Keratinocyte (primary cell): ENCODE data around the gene RPL41. TPM values are rescaled to one million over a fixed set of nuclear protein-coding genes. Genes with fewer than 3 reads are reported as not detected.

ENCODE experiments used
- DNase-seq: peaks from one replicate; pipeline ENCODE4 v3.0.0-alpha.2; 2011; ENCODE audit warnings: low read depth, missing footprints, low spot score
- FAIRE-seq: peaks from 2 replicates; lab custom pipeline; 2011; peaks lifted over from hg19 to GRCh38; lab: Jason Lieb, UNC
- H2AFZ ChIP-seq: 2 replicates; pipeline ENCODE4 v1.6.0; 2012; ENCODE audit warnings: low read length, control low read depth, inconsistent platforms; ENCODE audit not compliant: control insufficient read depth
- H3K27ac ChIP-seq: 2 replicates; pipeline ENCODE4 v1.5.1; 2011; ENCODE audit warnings: low read length; ENCODE audit not compliant: control insufficient read depth, insufficient read depth
- H3K27me3 ChIP-seq: 3 replicates; pipeline ENCODE4 v1.6.0; 2011; ENCODE audit warnings: low read length; ENCODE audit not compliant: control insufficient read depth, insufficient read depth; ENCODE audit errors: extremely low read depth
- H3K36me3 ChIP-seq, 2 experiments: 2 replicates in 1 of 2; 3 replicates in 1 of 2; pipeline ENCODE4 v1.5.1; 2011; ENCODE audit warnings: low read length in 2 of 2, mild to moderate bottlenecking in 1 of 2; ENCODE audit not compliant: control insufficient read depth in 2 of 2, insufficient read depth in 2 of 2; ENCODE audit errors: extremely low read depth in 1 of 2
- H3K4me1 ChIP-seq: 3 replicates; pipeline ENCODE4 v1.5.1; 2011; ENCODE audit warnings: low read length; ENCODE audit not compliant: control insufficient read depth, insufficient read depth; ENCODE audit errors: extremely low read depth
- H3K4me2 ChIP-seq: 3 replicates; pipeline ENCODE4 v1.6.0; 2011; ENCODE audit warnings: low read depth, low read length; ENCODE audit not compliant: control insufficient read depth, insufficient read depth; ENCODE audit errors: extremely low read depth
- H3K4me3 ChIP-seq, 3 experiments: fragments of 200-600 bp in 1 of 3; sonication (generic) in 1 of 3; 2 replicates in 2 of 3; 3 replicates in 1 of 3; pipeline ENCODE4 v1.5.1; 2011 to 2016; ENCODE audit warnings: low read length in 3 of 3, mild to moderate bottlenecking in 3 of 3, control low read depth in 2 of 3, inconsistent platforms in 1 of 3, low read depth in 1 of 3, mixed read lengths in 1 of 3, mixed run types in 1 of 3, moderate library complexity in 1 of 3; ENCODE audit not compliant: control insufficient read depth in 2 of 3, insufficient read depth in 2 of 3; ENCODE audit errors: extremely low read depth in 1 of 3
- H3K79me2 ChIP-seq: 2 replicates; pipeline ENCODE4 v1.6.0; 2012; ENCODE audit warnings: low read length; ENCODE audit not compliant: control insufficient read depth, insufficient read depth
- H3K9ac ChIP-seq: 3 replicates; pipeline ENCODE4 v1.6.0; 2011; ENCODE audit warnings: low read length; ENCODE audit not compliant: control insufficient read depth, insufficient read depth; ENCODE audit errors: extremely low read depth
- H3K9me1 ChIP-seq: 3 replicates; pipeline ENCODE4 v1.6.0; 2011; ENCODE audit warnings: low read length; ENCODE audit not compliant: control insufficient read depth, insufficient read depth; ENCODE audit errors: extremely low read depth
- H3K9me3 ChIP-seq: 2 replicates; pipeline ENCODE4 v1.5.1; 2012; ENCODE audit warnings: low read depth, low read length; ENCODE audit not compliant: control insufficient read depth
- H4K20me1 ChIP-seq: 3 replicates; pipeline ENCODE4 v1.6.0; 2011; ENCODE audit warnings: low read length; ENCODE audit not compliant: control insufficient read depth, insufficient read depth; ENCODE audit errors: extremely low read depth
- CTCF ChIP-seq, 3 experiments: IDR thresholded peaks in 1 of 3; conservative IDR thresholded peaks in 1 of 3; optimal IDR thresholded peaks in 1 of 3; 2 replicates in 2 of 3; 3 replicates in 1 of 3; pipeline versions ENCODE3 to v1.5.1; 2011; ENCODE audit warnings: low read length in 3 of 3, mild to moderate bottlenecking in 3 of 3, moderate library complexity in 2 of 3, control low read depth in 1 of 3, inconsistent platforms in 1 of 3; ENCODE audit not compliant: insufficient read depth in 2 of 3; ENCODE audit errors: extremely low read depth in 1 of 3
- EZH2 ChIP-seq: IDR thresholded peaks from one replicate; pipeline ENCODE4 v1.6.1; 2012; ENCODE audit warnings: inconsistent platforms, mild to moderate bottlenecking, low read length, moderate library complexity
- dilution Hi-C: fragments of 300-500 bp; cut with MboI; formaldehyde crosslinking; loops from one replicate; pipeline ENCODE4 v1.7.0; 2020; ENCODE audit warnings: low sequenced_read_pairs; ENCODE audit not compliant: extremely low pct_ligation_motif_present
- polyA plus RNA-seq, 5 experiments: library from polyadenylated mRNA; depleted of rRNA in 3 of 5; stranded (reverse) in 3 of 5; stranded (forward) in 1 of 5; unstranded in 1 of 5; fragments of >200 nt; gene quantifications; 1 replicate in 1 of 5; 2 replicates in 3 of 5; 3 replicates in 1 of 5; pipeline versions ENCODE4 v1.2.1 to v1.2.3, GENCODE V29; 2011 to 2012; ENCODE audit warnings: missing spikeins in 2 of 5, low read depth in 1 of 5, low replicate concordance in 1 of 5

Gene RPL41
- polyA plus RNA-seq, 1 donor (not counting 4 experiments of a cell fraction or from before 2014, with no cell fraction given) = 10,481 TPM

GRCh38 chr12:56152756-56153677 lies 36.6 kb downstream of the RPL41 start:
- Histone ChIP-seq H3K9me1 (no peaks in the 10 kb centered on the region), H3K9ac (peak overlapping the region; percentile 87), H3K27me3 (no peaks in the 10 kb centered on the region), H3K4me2 (peak overlapping the region; percentile 99), H3K79me2 (no peaks in the 10 kb centered on the region), H4K20me1 (no peaks in the 10 kb centered on the region), H3K27ac (peak overlapping the region; percentile 89), H3K4me1 (peaks cover 19% of the 10 kb centered on the region), H2AFZ (peak overlapping the region; percentile 84), H3K36me3 (peaks cover 0 to 6% of the 10 kb centered on the region in 2 experiments), H3K9me3 (no peaks in the 10 kb centered on the region), H3K4me3 (peak overlapping the region; percentile 54 to 84 (median 74))
- no peak for TF ChIP-seq CTCF (optimal IDR thresholded peaks at IDR 0.05 in 1 of 3, IDR thresholded peaks at IDR 0.05 in 1 of 3, conservative IDR thresholded peaks at IDR 0.05 in 1 of 3; ENCODE audit: extremely low read depth in 1 of 3, insufficient read depth in 2 of 3, low read length in 3 of 3)
- TF ChIP-seq EZH2 = no peak
- dilution Hi-C loops = no loop called here
- FAIRE-seq (no peak), DNase-seq (no peak)

- no peaks in the 10 kb centered on the region for H3K9me3 ChIP-seq
- dilution Hi-C loops = no loop called here
- peaks cover 5% of the 10 kb centered on the region for H3K79me2 ChIP-seq
- no peak for TF ChIP-seq EZH2
- no peak for TF ChIP-seq CTCF (optimal IDR thresholded peaks at IDR 0.05 in 1 of 3, IDR thresholded peaks at IDR 0.05 in 1 of 3, conservative IDR thresholded peaks at IDR 0.05 in 1 of 3; ENCODE audit: extremely low read depth in 1 of 3, insufficient read depth in 2 of 3, low read length in 3 of 3)
- H4K20me1 ChIP-seq = no peaks in the 10 kb centered on the region
- no peak overlapping the region for H3K27ac ChIP-seq
- no peak for DNase-seq
- H3K4me1 ChIP-seq = peaks cover 19% of the 10 kb centered on the region
- H3K36me3 ChIP-seq = peaks cover 0 to 6% of the 10 kb centered on the region in 2 experiments
- FAIRE-seq = no peak
- H3K4me2 ChIP-seq = no peak overlapping the region
- H3K4me3 ChIP-seq = no peak overlapping the region
- no peaks in the 10 kb centered on the region for H3K27me3 ChIP-seq
- H3K9me1 ChIP-seq = no peaks in the 10 kb centered on the region
- no peak overlapping the region for H3K9ac ChIP-seq
- H2AFZ ChIP-seq = no peak overlapping the region
Observed at GRCh38 chr12:56153678-56154065, 37.2 kb downstream of the RPL41 start.
